Parathyroid adenoma (tissue), 2 donors: ENCODE data around the gene RPL7A.
"Not testable (repeated sequence)": the region's sequence is repeated elsewhere in the genome, so short reads cannot be mapped to it uniquely, and the experiment has no call there.

ENCODE experiments used
- H2AFZ ChIP-seq: fragments of 300-600 bp; sonication (generic); one replicate; pipeline ENCODE4 v1.7.0; 2017; ENCODE audit warnings: antibody characterized with exemption, mild to moderate bottlenecking
- H3K27ac ChIP-seq: fragments of 300-600 bp; sonication (generic); one replicate; pipeline ENCODE4 v1.7.0; 2017
- H3K27me3 ChIP-seq: fragments of 300-600 bp; sonication (generic); one replicate; pipeline ENCODE4 v1.7.0; 2017; ENCODE audit warnings: low read length; ENCODE audit not compliant: control insufficient read depth, insufficient read depth
- H3K36me3 ChIP-seq: fragments of 300-600 bp; sonication (generic); one replicate; pipeline ENCODE4 v1.7.0; 2017; ENCODE audit warnings: low read length; ENCODE audit not compliant: control insufficient read depth, insufficient read depth
- H3K4me1 ChIP-seq: fragments of 300-600 bp; sonication (generic); one replicate; pipeline ENCODE4 v1.7.0; 2017; ENCODE audit warnings: control low read depth
- H3K4me2 ChIP-seq: fragments of 300-600 bp; sonication (generic); one replicate; pipeline ENCODE4 v1.7.0; 2017; ENCODE audit warnings: low read length
- H3K4me3 ChIP-seq: fragments of 300-600 bp; sonication (generic); one replicate; pipeline ENCODE4 v1.7.0; 2017; ENCODE audit warnings: low read depth, low read length
- H3K79me2 ChIP-seq: fragments of 300-600 bp; sonication (generic); one replicate; pipeline ENCODE4 v1.7.0; 2017; ENCODE audit warnings: control low read depth
- H3K9ac ChIP-seq: fragments of 300-600 bp; sonication (generic); one replicate; pipeline ENCODE4 v1.7.0; 2017; ENCODE audit warnings: mild to moderate bottlenecking
- H3K9me3 ChIP-seq: fragments of 300-600 bp; sonication (generic); one replicate; pipeline ENCODE4 v1.7.0; 2017; ENCODE audit warnings: low read length; ENCODE audit not compliant: control insufficient read depth
- CTCF ChIP-seq: fragments of 300-600 bp; sonication (generic); IDR thresholded peaks from one replicate; pipeline ENCODE4 v1.7.0; 2017; ENCODE audit warnings: antibody characterized with exemption, mild to moderate bottlenecking
- donor health status: primary hyperparathyroidism.

RPL7A gene

DNA sequence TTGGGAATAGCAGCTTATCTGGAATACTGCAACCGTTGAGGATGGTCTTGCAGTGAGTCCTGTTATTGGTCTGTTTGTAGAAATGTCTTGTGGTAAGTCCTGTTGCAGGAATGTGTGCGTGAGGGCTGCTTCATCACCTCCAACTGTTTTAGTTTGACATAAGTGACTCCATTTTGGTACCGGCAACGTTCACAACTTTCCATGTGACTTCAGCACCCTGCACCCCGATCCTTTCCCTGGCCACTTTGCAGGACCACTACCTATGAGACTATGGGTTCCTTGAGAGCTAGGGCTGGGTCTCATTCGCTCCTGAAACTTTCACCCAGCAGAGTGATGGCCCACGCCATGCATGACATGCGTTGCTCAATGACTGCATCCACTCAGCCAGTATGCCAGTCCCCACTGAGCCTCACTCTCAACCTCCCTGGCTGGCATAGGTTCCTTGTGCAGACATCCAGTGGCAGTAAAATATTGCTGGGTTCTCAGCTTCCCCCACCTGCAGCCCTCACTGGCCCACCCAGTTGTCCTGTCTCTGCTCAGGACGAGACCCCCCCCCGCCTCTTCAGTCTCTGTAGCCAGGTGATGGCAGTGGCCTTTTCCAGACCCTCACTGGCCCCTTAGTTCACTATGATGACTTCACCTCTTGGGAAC lies 20.1 kb upstream of the RPL7A start:
- H3K36me3 ChIP-seq, result no peaks in the 10 kb centered on the region
- H3K9ac ChIP-seq, result no peak overlapping the region
- H2AFZ ChIP-seq, result no peak overlapping the region
- H3K27ac ChIP-seq, result no peak overlapping the region
- H3K9me3 ChIP-seq, result no peaks in the 10 kb centered on the region
- no peaks in the 10 kb centered on the region for H3K27me3 ChIP-seq
- no peak for TF ChIP-seq CTCF
- H3K4me1 ChIP-seq, result no peaks in the 10 kb centered on the region
- H3K79me2 ChIP-seq, result no peaks in the 10 kb centered on the region
- no peak overlapping the region for H3K4me3 ChIP-seq
- no peak overlapping the region for H3K4me2 ChIP-seq

DNA sequence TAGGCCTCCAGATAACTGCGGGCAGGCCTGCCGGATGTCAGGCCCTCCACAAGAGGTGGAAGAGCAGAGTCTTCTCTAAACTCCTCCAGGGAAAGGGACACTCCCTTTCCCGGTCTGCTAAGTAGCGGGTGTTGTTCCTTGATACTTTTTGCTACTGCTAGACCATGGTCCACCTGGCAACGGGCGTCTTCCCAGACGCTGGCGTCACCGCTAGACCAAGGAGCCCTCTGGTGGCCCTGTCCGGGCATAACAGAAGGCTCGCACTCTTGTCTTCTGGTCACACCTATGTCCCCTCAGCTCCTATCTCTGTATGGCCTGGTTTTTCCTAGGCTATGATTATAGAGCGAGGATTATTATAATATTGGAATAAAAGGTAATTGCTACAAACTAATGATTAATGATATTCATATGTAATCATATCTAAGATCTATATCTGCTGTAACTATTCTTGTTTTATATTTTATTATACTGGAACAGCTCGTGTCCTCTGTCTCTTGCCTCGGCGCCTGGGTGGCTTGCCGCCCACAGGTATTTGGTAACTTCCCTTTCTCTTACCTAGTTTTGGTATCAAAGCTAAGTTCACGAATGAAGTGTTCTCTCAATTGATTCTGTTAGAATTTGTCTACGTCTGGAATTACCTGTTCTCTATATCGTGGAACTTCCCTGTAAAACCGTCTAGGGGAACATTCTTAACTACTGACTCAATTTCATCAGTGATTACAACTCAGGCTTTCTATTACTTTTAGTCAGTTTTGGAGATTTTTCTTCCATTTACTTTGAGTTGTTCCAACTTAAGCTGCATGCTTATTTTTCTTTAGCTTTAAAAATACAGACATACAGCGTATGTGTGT lies 18.5 kb upstream of the RPL7A start:
- TF ChIP-seq CTCF, result peak; percentile 43
- H3K27me3 ChIP-seq, H3K9me3 ChIP-seq, H3K36me3 ChIP-seq, H3K9ac ChIP-seq, H3K4me1 ChIP-seq, H3K79me2 ChIP-seq, H3K4me2 ChIP-seq, H2AFZ ChIP-seq, H3K27ac ChIP-seq, H3K4me3 ChIP-seq: not testable (repeated sequence)

GRCh38 chr9:133331221-133331620 lies 16.8 kb upstream of the RPL7A start:
- Histone ChIP-seq H3K27me3 (no peaks in the 10 kb centered on the region), H3K36me3 (no peaks in the 10 kb centered on the region)
- no peak for TF ChIP-seq CTCF

GRCh38 chr9:133331641-133332380 lies 16.2 kb upstream of the RPL7A start:
- Histone ChIP-seq H2AFZ (no peak overlapping the region), H3K9ac (no peak overlapping the region), H3K27me3 (no peaks in the 10 kb centered on the region), H3K36me3 (no peaks in the 10 kb centered on the region), H3K4me3 (no peak overlapping the region), H3K4me2 (no peak overlapping the region), H3K27ac (no peak overlapping the region), H3K79me2 (no peaks in the 10 kb centered on the region), H3K4me1 (peaks cover 7% of the 10 kb centered on the region), H3K9me3 (no peaks in the 10 kb centered on the region)
- TF ChIP-seq CTCF, result no peak

More at GRCh38 chr9:133331221-133331620, 16.8 kb upstream of the RPL7A start:
- no peak overlapping the region for H3K4me3 ChIP-seq
- peaks cover 4% of the 10 kb centered on the region for H3K4me1 ChIP-seq
- H3K27ac ChIP-seq, result no peak overlapping the region
- no peaks in the 10 kb centered on the region for H3K79me2 ChIP-seq
- no peaks in the 10 kb centered on the region for H3K9me3 ChIP-seq
- H3K9ac ChIP-seq, result no peak overlapping the region
- no peak overlapping the region for H2AFZ ChIP-seq
- no peak overlapping the region for H3K4me2 ChIP-seq
